Stimulated activated naive CD8-positive, alpha-beta T cell treated with anti-CD3 and anti-CD28 coated beads, Interleukin-15, amount 100 ng/mL, for 72 hours (primary cell): ENCODE measurements around the gene DCPS.
"Not testable (repeated sequence)": the region's sequence is repeated elsewhere in the genome, so short reads cannot be mapped to it uniquely, and the experiment has no call there.

Experiments used
- ATAC-seq: fragments of 150-1000 bp; cut with Tn5 transposase; 2 replicates; pipeline ENCODE4 v1.10.0; 2021; ENCODE audit warnings: mild to moderate bottlenecking, moderate library complexity
- DNase-seq, 2 donors: peaks; one replicate each; pipeline ENCODE4 v3.0.0; 2021 to 2022
- H3K27ac Mint-ChIP-seq, 2 donors: one replicate each; pipeline ENCODE4 v1.8.0; 2022; ENCODE audit warnings: mild to moderate bottlenecking in 2 of 2, mixed read lengths in 2 of 2, moderate library complexity in 2 of 2
- H3K27me3 Mint-ChIP-seq: one replicate; pipeline ENCODE4 v1.8.0; 2022; ENCODE audit warnings: mixed read lengths
- H3K4me1 Mint-ChIP-seq: one replicate; pipeline ENCODE4 v1.8.0; 2022; ENCODE audit warnings: mild to moderate bottlenecking, mixed read lengths
- H3K4me3 Mint-ChIP-seq, 2 donors: one replicate each; pipeline ENCODE4 v1.8.0; 2022; ENCODE audit warnings: mild to moderate bottlenecking in 2 of 2, mixed read lengths in 2 of 2, moderate library complexity in 1 of 2
- H3K9me3 Mint-ChIP-seq, 2 donors: one replicate each; pipeline ENCODE4 v1.8.0; 2022; ENCODE audit warnings: mixed read lengths in 2 of 2

DCPS gene, protein sequence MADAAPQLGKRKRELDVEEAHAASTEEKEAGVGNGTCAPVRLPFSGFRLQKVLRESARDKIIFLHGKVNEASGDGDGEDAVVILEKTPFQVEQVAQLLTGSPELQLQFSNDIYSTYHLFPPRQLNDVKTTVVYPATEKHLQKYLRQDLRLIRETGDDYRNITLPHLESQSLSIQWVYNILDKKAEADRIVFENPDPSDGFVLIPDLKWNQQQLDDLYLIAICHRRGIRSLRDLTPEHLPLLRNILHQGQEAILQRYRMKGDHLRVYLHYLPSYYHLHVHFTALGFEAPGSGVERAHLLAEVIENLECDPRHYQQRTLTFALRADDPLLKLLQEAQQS

DNA sequence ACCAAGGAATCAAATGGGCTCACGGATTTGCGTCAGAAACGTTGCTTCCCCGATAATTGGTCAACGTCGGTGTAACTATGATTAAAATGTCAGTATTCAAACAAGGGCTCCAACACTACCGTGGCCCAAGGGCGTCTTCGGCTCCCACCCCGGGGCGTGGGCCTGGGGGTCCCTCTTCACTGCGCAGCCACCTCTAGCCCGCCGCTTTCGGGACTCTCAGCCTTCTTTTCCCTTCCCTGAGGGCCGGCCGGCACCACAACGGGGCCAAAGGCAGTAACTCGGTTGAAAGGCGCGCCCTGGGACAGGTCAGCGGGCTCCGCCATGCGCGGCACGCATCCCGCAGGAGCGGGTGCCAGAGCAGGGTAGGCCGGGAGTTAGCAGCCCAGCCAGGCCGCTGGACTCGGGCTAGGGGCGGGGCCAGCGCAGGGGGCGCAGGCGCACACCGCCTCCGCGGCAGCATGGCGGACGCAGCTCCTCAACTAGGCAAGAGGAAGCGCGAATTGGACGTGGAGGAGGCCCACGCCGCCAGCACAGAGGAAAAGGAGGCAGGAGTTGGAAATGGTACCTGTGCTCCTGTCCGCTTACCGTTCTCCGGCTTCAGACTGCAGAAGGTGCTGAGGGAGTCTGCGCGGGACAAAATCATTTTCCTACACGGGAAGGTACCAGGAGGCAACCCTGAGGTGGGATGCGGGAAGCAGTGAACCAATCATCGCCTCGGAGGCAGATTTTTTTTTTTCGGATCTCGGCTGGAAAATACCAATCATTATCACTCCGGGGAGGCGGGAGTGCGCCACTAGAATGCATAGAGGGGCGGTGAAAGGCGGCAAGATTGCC is at the start of gene DCPS:
Gene DCPS, plus strand, starts transcription at position 438 of the 834 bp plus-strand sequence. Its CDS starts 21 bp downstream, at position 459.
- H3K9me3 Mint-ChIP-seq: no peaks in the 10 kb centered on the region
- H3K27ac Mint-ChIP-seq: peak within 1 kb of the TSS; percentile 99
- H3K4me1 Mint-ChIP-seq: peaks cover 43% of the 10 kb centered on the region
- peak; percentile 97 for ATAC-seq
- H3K27me3 Mint-ChIP-seq: no peaks in the 10 kb centered on the region
- H3K4me3 Mint-ChIP-seq: peak within 1 kb of the TSS; percentile 97 to 99
- DNase-seq: peak; percentile 89 to 91

DNA sequence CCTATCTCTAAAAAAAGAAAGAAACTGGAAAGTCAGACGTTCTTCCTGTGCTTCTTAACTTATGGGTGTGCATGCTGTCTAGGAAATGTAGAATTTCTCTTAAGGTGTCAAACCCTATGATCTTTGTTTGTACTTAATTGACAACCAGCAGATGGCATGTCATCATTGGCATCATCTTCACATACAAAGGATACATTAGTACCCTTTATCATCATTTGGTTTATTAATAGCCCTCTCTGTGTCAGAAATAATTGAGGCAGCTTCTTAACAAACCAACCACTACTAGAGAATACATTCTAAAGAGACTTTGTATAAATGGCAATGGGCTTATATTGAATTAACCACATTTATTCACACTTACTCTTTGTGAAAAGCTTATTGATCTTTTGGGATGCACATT is 49.0 kb upstream of the DCPS start:
- no peak overlapping the region for H3K27ac Mint-ChIP-seq
- no peaks in the 10 kb centered on the region for H3K4me1 Mint-ChIP-seq

DNA sequence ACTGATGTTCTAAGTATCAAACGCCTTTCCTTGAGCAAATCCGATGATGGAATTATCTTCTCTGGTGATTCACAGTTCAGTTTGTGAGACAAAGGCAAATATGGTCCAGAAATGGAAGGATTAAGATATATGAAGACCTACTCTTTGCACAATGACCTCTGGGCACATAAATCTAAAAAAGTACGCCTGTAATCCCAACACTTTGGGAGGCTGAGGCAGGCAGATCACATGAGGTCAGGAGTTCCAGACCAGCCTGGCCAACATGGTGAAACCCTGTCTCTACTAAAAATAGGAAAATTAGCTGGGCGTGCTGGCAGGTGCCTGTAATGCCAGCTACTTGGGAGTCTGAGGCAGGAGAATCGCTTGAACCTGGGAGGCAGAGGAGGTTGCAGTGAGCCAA is 48.4 kb upstream of the DCPS start:
- not testable (repeated sequence) for H3K4me1 Mint-ChIP-seq, DNase-seq, H3K9me3 Mint-ChIP-seq, H3K4me3 Mint-ChIP-seq, H3K27me3 Mint-ChIP-seq, H3K27ac Mint-ChIP-seq, ATAC-seq

More for the DNA sequence above, 49.0 kb upstream of the DCPS start:
- H3K4me3 Mint-ChIP-seq: no peak overlapping the region
- ATAC-seq (no peak), DNase-seq (no peak)
- H3K27me3 Mint-ChIP-seq: no peaks in the 10 kb centered on the region
- no peaks in the 10 kb centered on the region for H3K9me3 Mint-ChIP-seq

DNA sequence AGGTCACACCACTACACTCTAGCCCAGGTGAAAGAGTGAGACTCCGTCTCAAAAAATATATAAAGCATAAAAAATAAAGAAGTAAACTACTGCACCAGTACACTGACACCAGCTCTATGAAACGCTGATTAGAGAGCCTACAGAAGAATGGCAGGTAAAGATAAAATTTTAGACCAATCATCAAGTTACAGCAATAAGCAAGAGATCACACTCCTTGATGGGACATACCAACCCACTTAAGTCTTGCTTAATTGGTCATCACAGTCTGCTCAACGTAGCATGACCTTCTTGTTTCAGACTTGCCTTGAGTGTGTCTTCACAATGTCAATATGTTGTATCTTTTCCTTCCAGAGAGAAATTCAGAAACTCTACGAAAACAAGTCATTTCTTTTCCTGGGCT is 47.6 kb upstream of the DCPS start:
- DNase-seq (no peak), ATAC-seq (no peak)
- no peaks in the 10 kb centered on the region for H3K9me3 Mint-ChIP-seq
- peak overlapping the region in 1 of 2 donors; percentile 52 for H3K27ac Mint-ChIP-seq
- no peaks in the 10 kb centered on the region for H3K27me3 Mint-ChIP-seq
- H3K4me3 Mint-ChIP-seq: no peak overlapping the region
- H3K4me1 Mint-ChIP-seq: no peaks in the 10 kb centered on the region

DNA sequence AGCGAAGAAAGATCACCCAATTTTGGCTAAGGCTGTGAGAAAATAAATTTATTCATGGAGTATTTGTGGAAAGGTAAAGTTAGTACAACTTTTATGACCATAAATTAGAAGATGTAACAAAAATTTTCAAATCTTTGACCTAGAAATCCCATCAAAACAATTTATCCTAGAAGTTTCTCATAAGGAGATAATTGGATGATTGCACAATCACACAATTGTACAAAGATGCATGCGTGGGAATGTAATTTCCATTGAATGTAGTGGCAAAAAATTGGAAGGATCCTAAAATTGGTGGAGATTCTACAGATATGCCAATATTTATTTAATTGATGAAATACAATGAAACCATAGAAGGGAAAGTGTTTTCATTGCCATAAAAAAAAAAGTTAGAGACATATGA is 46.7 kb upstream of the DCPS start:
- DNase-seq (no peak), ATAC-seq (no peak)
- no peaks in the 10 kb centered on the region for H3K9me3 Mint-ChIP-seq
- H3K27me3 Mint-ChIP-seq: no peaks in the 10 kb centered on the region
- H3K4me1 Mint-ChIP-seq: no peaks in the 10 kb centered on the region
- no peak overlapping the region for H3K4me3 Mint-ChIP-seq
- H3K27ac Mint-ChIP-seq: no peak overlapping the region

DNA sequence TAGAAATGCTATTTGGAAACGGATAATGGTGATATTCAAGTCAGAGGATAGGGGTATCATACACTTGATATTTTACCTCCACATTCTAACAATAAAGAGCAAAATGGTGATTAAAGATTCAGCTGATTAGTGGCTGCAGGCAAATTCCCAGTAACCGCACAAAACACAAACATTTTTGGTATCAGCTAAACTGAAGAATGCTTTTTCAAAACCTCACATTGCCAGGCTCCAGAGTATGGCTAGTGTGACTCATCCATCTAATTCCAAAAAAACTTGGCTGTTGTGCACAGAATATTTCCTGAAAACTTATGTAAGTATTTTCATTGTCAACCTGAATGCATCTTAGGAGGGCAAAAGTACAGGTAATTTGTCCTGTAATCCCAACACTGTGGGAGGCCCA is 46.1 kb upstream of the DCPS start:
- H3K9me3 Mint-ChIP-seq: no peaks in the 10 kb centered on the region
- ATAC-seq: no peak
- no peak overlapping the region for H3K27ac Mint-ChIP-seq
- H3K27me3 Mint-ChIP-seq: no peaks in the 10 kb centered on the region
- H3K4me3 Mint-ChIP-seq: no peak overlapping the region
- H3K4me1 Mint-ChIP-seq: no peaks in the 10 kb centered on the region
- DNase-seq: no peak

DNA sequence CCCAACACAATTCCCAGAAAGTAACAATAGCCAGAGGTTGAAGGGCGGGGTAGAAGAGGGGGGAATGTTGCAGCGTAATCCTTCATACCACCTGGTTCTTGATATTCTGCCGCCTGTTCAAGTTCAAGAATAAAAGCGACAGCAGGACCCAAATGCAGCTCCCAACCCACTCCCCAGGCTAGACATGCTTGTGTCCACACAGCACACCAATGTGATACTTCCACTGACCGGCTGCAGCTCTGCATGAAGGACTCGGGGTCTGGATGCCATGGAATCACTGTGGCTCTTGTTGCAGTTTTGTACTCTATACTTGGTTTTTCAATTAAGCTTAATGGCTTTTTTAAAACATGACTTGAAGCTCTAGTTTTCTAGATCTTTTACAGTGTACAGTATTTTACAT is 41.6 kb upstream of the DCPS start:
- no peak for ATAC-seq
- Mint-ChIP-seq H3K4me3 (no peak overlapping the region), H3K4me1 (peaks cover 17% of the 10 kb centered on the region), H3K27me3 (no peaks in the 10 kb centered on the region), H3K27ac (no peak overlapping the region), H3K9me3 (no peaks in the 10 kb centered on the region)
- no peak for DNase-seq

DNA sequence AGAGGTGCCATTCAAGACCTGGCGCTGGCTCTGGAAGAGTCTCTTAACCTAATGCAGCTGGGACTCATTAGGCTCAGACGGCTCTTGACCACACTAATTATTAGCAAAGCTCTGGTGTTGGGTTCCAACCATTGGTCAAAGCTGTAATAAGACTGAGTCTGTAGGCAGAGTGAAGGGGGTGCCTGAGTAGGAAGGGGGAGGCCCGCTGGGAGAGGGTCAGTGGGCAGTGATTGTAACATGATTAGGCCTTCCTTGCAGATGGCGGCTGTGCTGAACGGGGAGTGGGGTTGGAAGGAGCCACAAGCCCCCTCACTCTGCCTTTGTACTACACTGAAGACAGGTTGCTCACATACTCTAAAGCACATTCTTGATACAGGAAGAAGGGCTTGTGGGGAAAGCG is 40.4 kb upstream of the DCPS start:
- peaks cover 25% of the 10 kb centered on the region for H3K4me1 Mint-ChIP-seq
- no peaks in the 10 kb centered on the region for H3K9me3 Mint-ChIP-seq
- H3K4me3 Mint-ChIP-seq: no peak overlapping the region
- peak overlapping the region in 1 of 2 donors; percentile 74 for H3K27ac Mint-ChIP-seq
- H3K27me3 Mint-ChIP-seq: no peaks in the 10 kb centered on the region
- DNase-seq: no peak
- ATAC-seq: no peak

DNA sequence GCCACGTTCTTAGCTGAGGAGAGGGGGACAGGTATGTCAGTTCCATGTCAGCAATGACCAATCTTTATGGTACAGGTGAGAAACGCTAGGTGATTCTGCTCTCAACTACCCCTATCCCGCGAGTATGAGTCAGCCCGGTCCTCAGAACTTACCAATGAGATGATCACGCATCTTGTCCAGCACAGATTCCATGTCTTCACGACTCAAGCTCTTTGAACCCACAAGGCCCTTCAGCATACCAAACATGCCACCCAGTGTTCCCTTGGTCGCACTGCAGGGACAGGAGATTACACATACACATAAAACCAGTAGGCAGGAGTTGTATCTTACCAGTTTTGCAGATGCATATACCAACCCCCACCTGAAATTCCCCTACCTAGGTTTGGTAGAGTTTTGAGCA is 38.0 kb upstream of the DCPS start:
- Mint-ChIP-seq H3K4me1 (peaks cover 44% of the 10 kb centered on the region), H3K27me3 (no peaks in the 10 kb centered on the region), H3K4me3 (no peak overlapping the region), H3K27ac (no peak overlapping the region), H3K9me3 (no peaks in the 10 kb centered on the region)
- ATAC-seq: no peak
- no peak for DNase-seq

DNA sequence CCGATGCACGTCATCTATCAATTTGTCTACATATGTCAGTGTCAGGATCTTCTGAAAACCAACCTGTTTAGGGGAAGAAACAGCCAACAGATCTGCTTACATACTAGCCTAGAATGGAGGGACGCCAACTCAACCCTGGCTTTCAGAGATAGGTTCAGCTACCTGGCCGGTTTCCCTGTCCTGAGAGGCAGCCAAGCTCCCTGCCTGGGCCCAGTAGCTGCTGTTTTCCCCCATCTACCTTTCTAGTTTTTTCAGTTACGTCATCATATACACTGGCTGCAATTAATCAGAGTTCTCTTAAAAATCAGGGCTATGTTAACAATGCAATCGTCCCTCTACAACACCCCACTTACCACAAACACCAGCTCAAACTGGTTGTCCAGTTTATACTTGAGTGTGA is 36.2 kb upstream of the DCPS start:
- Mint-ChIP-seq H3K4me1 (peaks cover 50% of the 10 kb centered on the region), H3K9me3 (no peaks in the 10 kb centered on the region), H3K27me3 (no peaks in the 10 kb centered on the region), H3K27ac (peak overlapping the region; percentile 99), H3K4me3 (peak overlapping the region; percentile 98 to 99)
- ATAC-seq (no peak), DNase-seq (no peak)

DNA sequence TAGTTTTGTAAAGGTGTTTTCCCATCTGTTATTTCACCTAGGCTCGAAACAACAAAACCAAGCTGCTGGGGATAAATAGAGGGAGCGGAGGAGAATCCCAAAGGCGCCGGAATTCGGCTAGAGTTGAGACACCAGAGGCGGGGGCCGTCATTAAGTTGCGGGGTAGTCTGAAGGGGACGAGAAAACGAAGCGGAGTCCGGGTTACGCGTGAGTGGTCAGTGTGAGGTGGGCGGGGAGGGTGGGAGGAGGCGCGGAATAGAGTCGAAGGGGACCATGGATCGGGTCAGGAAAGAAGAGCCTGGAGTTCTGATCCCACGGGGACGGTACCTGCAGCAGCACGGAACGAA is 35.5 kb upstream of the DCPS start:
- H3K27ac Mint-ChIP-seq: peak overlapping the region; percentile 99
- ATAC-seq (peak; percentile 6), DNase-seq (no peak)
- no peaks in the 10 kb centered on the region for H3K9me3 Mint-ChIP-seq
- no peaks in the 10 kb centered on the region for H3K27me3 Mint-ChIP-seq
- H3K4me3 Mint-ChIP-seq: peak overlapping the region; percentile 98 to 99
- H3K4me1 Mint-ChIP-seq: peaks cover 50% of the 10 kb centered on the region

DNA sequence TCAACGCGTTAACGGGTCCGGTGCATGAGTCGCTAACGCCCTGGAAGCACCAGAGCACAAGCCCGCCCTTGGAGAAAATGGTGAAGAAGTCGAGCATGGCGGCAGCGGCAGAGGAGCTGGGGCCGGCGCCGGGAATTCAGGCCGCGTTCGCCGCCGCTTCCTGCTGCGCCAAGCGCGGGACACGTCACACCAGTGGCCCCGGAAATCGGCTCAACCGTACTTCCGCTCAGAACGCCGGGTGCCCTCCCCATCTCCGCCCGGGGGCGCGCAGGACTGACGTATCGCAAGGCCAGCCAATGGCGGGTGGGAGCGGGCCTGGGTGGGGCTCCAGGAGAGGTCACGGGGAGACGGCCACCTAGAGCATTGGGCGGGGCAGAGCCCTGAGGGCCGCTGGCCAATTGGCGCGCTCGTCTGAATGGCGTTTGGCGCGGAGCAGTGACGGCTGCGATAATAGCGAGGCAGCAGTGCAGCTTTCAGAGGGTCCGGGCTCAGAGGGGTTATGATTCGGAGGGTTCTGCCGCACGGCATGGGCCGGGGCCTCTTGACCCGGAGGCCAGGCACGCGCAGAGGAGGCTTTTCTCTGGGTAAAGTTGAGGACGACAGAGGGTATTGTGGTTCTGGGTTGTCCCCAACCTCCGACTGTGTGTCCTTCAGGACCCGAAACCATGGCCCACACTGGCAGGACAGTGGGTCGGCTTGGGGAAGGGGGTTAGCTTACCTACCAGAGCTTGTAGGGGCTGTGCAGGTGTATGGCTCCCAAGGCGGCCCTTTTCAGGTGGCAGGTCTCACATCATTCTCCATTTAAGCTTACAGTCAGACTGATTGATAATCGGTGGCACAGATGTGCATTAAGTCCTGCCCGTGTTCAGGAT is 34.9 kb upstream of the DCPS start, which contains the start of the genes FOXRED1 and SRPRA:
Gene FOXRED1, plus strand, starts transcription at position 447 of the 872 bp plus-strand sequence. Its CDS starts 53 bp downstream, at position 500.
Gene SRPRA, minus strand, starts transcription at position 188 of the 872 bp plus-strand sequence. Its CDS starts 91 bp downstream, at position 97.
- H3K4me1 Mint-ChIP-seq: peaks cover 52% of the 10 kb centered on the region
- no peaks in the 10 kb centered on the region for H3K27me3 Mint-ChIP-seq
- no peaks in the 10 kb centered on the region for H3K9me3 Mint-ChIP-seq
- ATAC-seq: peak; percentile 99
- peak; percentile 99 to 100 for DNase-seq
- H3K27ac Mint-ChIP-seq: peak within 1 kb of the TSS; percentile 99
- H3K4me3 Mint-ChIP-seq: peak within 1 kb of the TSS; percentile 98 to 99

DNA sequence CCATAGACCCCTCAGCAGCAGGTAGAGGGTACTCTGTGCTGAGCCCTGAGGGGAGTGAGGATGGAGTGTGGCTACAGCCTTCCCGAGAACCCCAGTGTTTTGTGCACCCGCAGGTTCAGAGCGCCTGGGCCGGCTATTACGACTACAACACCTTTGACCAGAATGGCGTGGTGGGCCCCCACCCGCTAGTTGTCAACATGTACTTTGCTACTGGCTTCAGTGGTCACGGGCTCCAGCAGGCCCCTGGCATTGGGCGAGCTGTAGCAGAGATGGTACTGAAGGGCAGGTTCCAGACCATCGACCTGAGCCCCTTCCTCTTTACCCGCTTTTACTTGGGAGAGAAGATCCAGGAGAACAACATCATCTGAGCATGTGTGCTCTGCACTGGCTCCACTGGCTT is 26.5 kb upstream of the DCPS start:
- H3K27ac Mint-ChIP-seq: no peak overlapping the region
- DNase-seq (no peak), ATAC-seq (no peak)
- H3K27me3 Mint-ChIP-seq: no peaks in the 10 kb centered on the region
- H3K9me3 Mint-ChIP-seq: no peaks in the 10 kb centered on the region
- H3K4me3 Mint-ChIP-seq: no peak overlapping the region
- peaks cover 33% of the 10 kb centered on the region for H3K4me1 Mint-ChIP-seq

DNA sequence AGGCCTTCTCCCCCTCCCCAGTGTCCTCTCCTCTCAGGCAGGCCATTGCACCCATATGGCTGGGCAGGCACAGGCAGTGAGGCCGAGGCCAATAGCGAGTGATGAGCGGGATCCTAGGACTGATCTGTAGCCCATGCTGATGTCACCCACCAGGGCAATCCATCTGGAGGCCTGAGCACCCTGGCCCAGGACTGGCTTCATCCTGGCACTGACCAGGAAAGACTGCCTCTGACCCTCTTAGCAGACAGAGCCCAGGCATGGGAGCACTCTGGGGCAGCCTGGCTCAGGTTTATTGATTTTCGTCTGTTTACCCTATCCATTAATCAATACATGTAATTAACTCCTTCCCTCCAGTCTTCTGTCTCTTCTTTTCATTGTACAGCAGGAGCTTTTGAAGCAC is 26.1 kb upstream of the DCPS start:
- Mint-ChIP-seq H3K9me3 (no peaks in the 10 kb centered on the region), H3K27me3 (no peaks in the 10 kb centered on the region), H3K27ac (no peak overlapping the region), H3K4me1 (peaks cover 36% of the 10 kb centered on the region), H3K4me3 (no peak overlapping the region)
- DNase-seq: no peak
- no peak for ATAC-seq

DNA sequence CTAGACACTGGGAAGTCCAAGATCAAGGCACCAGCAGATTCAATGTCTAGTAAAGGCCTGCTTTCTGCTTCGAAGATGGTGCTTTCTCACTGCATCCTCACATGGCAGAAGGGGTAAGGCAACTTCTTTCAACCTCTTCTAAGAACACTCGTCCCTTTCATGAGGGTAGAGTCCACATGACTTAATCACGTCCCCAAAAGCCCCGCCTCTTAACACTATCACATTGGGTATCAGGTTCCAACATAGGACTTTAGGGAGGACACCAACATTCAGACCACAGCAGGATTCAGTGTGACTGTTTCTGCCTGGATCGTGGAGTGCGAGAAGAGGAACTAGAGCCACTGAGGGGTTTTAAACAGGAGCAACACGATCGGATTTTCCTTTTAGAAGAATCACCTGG is 24.7 kb upstream of the DCPS start:
- no peaks in the 10 kb centered on the region for H3K9me3 Mint-ChIP-seq
- H3K27me3 Mint-ChIP-seq: no peaks in the 10 kb centered on the region
- no peak overlapping the region for H3K4me3 Mint-ChIP-seq
- H3K27ac Mint-ChIP-seq: no peak overlapping the region
- DNase-seq (no peak), ATAC-seq (no peak)
- H3K4me1 Mint-ChIP-seq: peaks cover 40% of the 10 kb centered on the region
